ENCODE results near the gene TKFC.

Gene TKFC, protein sequence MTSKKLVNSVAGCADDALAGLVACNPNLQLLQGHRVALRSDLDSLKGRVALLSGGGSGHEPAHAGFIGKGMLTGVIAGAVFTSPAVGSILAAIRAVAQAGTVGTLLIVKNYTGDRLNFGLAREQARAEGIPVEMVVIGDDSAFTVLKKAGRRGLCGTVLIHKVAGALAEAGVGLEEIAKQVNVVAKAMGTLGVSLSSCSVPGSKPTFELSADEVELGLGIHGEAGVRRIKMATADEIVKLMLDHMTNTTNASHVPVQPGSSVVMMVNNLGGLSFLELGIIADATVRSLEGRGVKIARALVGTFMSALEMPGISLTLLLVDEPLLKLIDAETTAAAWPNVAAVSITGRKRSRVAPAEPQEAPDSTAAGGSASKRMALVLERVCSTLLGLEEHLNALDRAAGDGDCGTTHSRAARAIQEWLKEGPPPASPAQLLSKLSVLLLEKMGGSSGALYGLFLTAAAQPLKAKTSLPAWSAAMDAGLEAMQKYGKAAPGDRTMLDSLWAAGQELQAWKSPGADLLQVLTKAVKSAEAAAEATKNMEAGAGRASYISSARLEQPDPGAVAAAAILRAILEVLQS

DNA sequence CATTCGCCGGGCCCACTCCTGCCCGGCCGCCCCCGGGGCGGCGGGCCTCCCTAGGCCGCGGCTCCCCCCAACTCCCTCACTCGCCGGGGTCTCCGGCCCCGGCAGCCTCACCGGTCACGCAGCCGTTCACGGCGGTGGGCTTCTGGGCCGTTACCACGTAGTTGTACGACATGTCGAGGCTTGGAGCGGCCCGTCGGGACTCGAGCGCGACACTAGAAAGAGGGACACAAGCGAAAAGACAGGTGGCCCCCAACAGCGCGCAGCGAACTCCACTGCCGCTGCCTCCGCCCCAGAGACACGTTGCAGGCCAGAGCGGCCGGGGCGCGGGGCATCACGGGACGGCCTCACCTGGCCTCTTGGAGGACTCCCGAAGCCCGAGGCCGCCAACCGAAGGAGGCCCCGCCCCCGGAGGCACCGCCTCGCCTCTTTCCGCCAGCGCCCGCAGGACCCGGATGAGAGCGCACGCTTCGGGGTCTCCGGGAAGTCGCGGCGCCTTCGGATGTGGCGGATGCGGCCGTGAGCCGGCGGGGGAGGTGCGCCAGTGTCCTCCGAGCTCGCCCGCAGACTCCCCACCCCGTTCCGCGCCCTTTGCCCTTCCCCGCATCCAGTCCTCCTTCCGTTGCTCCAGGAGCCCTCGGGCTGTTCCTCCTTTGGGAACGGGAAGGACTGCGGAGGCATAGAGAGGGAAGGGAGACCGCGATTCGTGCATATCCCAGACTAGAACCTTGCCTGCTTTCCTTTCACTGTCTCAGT lies at the start of gene TKFC, which contains the start of gene DDB1:
Gene TKFC (plus strand): TSS at position 432 of the 753 bp plus-strand sequence. CDS start 1,501 bp downstream, outside the sequence.
Gene DDB1 (minus strand): TSS at position 309 of the 753 bp plus-strand sequence. CDS start 137 bp downstream, at position 172.
- peak; percentile 96 for DNase-seq

DNA sequence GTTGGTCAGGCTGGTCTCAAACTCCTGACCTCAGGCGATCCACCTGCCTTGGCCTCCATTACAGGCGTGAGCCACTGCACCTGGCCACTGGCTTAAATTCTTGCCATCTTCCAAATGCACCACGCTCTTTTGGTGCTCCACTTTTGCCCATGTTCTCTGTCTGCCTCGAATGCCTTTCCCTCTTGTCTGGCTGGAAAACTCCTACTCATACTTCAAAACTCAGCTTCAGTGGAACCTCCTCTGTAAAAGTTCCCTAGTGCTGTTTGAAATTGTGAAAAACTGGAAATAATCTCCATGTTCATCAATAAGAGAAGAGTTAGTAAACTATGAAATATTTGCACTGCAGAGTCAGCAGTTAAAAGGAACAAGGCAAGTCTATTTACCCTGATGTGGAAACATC lies 49.4 kb upstream of the TKFC start:
- no peak for DNase-seq

DNA sequence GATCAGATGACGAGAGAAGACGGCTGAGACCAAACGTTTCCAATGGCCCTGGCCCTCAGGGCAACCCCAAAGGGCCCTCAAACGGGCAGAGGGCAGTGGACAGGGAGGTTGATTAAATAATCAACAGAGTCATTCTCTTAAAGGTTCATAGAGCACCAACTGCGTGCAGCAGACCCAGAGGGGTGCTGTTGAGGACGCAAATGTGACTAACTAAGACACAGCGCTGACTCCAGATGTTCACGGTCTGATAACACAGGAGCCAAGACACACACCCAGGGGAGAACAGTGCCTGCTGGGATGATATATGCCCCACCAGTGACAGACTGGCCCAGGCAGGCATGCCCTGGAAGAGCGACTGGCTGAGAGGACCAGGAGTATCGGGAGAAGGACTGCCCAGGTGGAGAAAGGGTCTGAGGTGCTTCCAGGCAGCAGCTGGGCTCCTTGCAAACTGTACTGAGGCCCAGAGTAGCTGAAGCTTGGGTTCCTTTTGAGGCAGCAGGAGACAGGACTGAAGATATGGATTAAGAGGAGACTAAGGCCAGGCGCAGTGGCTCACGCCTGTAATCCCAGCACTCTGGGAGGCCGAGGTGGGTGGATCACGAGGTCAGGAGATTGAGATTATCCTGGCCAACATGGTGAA lies 45.6 kb upstream of the TKFC start:
- DNase-seq = no peak

DNA sequence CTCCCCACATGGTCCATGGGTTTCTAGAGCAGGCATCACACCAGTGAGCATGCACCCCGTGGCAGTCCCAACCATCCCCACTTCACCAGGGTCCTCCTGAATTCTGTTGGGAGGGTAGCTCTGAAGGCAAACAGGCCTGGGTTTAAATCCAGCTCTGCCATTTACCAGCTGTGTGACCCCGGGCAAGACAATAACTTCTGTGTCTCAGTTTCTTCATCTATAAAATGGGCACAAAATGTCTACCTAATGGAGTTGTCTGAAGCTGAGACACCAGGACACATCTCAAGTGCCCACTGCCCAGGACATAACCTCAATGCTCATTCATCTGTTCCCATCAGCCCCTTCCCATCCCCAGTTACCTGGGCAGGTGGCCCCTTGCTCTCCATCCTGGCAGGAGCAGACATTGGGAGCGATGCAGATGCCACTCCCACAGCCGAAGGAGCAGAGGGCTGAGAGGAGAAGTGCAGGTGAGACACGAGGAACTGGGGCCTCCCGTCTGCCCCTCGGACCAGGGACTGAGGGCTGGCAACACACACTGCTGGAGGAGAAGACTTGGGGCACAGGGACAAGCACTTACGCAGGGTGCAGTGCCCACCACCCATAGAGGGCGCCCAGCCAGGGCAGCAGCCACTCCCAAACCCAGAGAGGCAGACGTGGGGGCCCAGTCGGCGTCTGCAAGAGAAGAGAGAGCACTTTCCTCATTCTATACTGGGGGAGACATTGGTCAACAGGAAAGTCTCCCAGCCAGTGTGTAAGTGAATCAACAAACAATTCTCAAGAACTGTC lies 41.9 kb upstream of the TKFC start:
- no peak for DNase-seq

DNA sequence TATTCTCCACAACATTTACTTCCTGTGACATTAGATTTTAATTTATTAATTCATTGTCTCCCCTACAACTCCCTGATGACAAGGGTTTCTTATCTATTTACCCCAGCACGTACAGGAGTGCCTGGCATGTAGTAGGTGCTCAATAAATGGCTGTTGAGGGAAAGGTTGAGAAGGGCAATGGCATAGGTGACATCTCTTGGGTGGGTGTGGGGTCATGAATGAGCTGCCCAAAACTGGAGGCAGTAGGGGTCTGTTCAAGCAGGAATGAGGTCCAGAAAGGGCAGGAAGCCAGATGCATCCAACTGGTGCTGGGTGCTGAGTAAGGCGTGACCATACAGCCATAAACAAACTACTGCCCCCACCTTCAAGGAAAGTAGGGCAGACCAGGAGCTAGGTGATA lies 40.7 kb upstream of the TKFC start:
- DNase-seq = no peak

DNA sequence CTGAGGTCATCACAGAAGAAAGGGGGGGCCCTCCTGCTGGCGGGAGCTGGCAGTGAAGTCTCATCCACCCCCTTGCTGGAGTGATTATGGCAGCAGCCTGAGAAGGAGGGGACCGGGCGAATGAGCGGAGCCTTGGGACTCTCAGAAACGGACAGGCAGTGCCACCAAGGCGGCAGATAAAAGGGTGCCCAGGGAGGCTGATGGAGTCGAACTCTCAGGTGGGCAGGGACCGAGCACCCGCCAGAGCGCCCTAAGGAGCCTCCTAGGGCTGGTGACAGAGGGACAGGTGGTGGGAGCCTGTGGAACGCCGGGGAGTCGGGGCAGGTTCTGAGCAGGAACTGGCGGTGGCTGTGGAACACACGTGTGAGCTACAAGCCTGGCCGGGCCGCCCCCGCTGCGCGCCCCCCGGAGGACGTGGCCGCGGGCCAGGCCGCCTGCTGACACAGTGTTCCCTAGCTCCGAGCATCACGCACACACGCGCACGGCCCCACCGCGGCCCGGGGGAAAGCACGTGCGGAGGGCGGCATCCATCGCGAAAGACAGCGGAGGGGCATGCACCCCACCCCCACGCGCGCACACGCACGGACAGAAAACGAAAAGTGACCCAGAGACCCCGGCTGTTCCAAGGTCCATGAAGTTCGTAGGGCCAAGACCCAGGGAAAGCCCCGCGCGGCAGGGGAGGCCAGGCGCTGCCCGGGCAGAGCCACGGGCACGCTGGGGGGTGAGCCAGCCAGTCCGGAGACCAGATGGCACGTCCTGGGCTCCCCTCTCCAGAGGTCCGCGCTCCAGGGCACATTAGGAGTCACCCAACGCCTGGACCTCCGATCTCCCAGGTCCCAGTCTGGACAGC lies 38.9 kb upstream of the TKFC start:
- DNase-seq = no peak

DNA sequence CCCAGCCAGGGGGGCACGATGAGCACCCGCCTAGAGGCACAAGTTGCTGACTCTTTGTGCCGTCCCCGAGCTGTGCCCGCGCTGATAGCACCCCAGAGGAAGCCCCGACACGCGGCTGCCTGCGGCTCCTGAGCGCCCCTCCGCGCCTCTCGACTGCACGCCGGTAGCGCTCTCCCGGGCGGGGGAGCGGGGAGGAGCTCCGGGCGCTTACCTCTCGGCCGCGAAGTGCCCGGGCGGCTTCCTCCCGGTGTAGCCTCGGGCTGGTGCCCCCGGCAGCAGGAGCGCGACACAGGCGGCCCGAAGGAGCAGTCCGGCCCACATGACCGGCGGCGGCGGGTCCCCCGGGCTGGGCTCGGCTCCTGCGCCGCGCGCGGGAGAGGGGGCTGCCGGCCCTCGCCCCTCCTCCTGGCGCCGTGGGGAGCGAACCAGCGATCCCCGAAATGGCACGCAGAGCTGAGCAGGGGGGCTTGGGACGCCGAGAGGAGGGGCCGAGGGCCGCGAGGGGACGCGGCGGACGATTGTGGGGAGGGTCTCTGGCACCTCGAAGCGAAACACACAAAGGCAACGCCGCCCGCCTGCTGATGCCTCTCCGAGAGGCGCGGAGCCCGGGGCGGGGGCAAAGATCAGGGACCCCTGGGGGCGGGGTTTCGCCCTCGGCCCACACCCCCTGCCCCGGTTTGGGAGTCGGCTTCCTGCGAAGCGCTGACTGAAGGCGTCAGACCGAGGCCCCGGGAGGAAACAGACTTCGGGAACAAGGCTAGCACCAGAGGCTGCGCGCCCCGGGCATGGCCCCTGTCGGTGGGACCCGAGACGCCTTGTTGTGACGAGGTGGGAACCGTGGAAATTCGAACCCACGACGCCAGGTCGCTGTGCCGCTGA lies 38.1 kb upstream of the TKFC start, which contains the start of gene VWCE:
Gene VWCE (minus strand): TSS at position 600 of the 879 bp plus-strand sequence. CDS start 279 bp downstream, at position 321.
- DNase-seq = peak; percentile 51

DNA sequence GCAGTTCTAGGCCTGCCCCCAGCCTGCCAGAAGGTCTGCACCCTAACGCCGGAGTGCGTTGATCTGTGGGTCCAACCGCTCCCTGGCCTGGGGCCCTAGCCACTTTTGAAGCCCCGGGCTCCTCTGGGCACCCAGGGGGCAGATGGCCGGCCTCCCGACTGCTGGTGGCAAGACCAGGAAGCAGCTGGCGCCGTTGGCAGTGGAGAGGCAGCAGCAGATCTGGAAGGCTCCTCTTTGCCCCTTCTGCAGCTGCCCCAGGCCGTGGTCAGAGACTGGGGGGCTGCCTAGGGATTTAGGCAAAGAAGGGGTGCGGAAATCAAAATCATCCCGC lies 37.5 kb upstream of the TKFC start:
- no peak for DNase-seq

DNA sequence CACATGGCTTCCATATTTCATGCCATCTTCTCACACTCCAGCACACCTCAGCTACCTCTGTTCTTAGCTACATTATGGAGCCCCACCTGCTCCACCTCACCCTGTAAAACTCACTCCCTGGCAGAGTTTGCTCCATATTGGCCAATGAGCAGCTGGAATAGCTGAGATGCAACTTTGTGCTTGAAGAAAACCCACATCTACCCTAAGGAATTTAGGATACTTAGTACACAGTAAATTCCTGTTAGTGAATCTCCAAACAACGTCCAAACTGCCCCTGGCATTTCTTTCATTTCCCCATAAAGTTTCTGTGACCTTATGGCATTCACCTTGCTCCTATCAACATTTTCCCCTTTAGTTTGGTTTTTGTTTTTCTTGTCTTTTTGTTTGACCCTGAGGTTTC lies 35.7 kb upstream of the TKFC start:
- no peak for DNase-seq

DNA sequence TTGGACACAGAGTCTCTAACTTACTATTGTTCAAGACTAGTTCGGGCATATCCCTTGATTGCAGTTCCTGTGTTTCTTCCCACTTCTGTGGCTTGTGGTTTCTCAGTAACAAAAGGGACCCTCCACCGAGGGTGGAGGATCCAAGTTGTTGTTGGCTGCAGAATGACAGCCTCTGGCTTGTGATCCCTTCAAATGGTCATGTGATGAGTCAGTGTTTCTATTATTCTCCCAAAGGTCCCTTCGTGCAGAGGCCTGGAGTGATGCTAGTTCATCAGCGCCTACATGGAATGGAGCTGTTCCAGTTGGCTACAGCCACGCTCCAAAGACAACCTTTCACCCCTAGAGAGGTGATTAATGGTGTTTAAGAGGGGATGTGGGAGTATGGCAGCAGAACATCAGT lies 35.3 kb upstream of the TKFC start:
- DNase-seq = no peak

DNA sequence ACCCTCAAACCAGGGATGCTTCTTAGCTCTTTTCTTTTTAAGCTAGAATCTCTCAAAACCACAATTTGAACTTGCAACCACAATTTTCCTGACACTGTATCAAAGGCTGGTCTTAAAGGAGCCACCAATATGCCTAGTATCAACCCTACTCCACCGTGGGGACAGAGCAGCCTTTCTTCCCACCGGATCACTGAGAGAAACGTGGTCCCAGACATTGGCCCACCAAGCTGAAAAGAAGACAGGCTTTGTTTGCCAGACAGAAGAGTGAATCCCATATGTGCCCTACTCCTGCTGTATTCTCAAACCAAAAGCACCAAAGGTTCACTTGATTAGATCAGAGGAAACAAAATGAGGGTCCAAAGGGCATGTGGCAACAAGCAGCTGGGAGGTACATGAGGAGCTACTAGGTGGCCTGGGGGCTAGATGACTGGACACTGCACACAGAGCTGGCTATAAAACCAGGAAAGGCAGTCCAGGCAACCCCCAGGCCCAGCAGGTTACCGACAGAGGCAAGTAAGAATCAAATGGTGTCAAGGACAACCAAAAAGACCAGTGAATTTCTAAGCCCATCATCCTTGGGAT lies 34.3 kb upstream of the TKFC start:
- no peak for DNase-seq

DNA sequence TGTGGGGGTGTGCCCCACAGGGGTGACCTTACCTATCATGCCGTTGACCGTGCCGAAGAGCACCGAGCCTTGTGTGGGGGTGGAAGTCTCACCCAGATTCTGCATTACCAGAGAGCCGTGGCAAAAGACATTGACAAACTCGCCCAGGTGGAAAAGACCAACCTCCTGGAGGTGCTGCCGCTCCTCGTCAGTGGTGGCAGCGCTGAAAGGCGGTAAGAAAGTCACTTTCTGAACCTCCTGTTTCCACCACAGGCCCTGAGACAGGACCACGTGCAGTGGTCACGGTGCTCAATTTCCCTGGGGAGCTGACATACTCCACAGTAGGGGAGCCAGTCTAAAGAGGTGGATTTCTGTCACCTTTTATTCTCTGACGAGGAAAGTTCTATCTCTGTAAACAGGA lies 30.5 kb upstream of the TKFC start:
- no peak for DNase-seq

DNA sequence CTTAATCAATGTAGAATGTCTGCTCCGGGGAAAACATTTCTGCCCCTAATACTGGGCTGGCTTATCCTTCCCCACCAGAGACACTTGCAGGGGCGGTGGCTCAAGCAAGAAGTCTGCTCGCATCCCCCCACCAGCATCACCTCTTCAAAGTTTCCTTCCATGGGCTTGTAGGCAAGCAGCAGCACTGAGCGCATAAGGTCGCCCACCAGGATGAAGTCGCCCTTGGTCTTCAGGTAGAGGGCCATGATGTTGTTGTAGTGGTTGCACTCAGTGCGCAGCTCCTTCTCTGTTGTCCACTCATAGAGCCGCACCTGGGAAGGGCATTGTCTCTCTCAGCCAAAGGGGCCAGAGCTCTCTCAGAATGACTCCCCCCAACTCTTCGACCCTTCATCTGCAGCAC lies 29.3 kb upstream of the TKFC start:
- DNase-seq = no peak

DNA sequence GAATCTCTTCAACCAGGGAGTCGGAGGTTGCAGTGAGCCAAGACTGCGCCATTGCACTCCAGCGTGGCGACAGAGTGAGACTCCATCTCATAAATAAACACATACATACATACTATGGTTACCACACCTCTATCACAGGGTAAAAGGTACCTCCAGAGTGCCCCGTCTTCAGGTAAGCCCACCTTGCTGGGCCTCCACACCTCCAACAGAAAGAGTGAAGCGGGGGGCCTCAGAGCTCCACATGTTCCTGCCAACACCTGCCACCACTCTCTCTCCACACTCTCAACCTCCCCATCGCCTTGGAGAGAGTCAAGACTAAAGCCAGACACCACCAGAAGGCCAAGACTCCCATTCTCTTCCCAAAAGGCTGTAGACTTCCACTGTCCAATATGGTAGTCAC lies 27.6 kb upstream of the TKFC start:
- no peak for DNase-seq

DNA sequence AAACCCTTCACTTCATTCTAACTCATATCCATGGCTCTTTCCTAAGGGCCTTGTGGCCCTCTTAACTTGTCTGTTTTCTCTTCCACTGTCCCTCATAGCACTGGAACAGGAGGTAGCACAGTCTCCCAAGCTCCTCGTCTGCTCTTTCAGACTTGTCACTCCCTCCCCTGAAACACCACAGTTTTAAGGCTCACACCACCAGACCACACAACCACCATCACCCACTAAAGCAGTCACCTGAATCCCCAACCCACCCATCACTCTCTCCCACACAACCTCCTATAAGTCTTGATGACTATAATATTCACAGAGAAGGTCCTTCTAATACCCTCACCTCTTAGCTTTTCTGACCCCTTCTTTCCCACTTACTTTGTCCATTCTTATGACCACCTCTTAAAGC lies 26.8 kb upstream of the TKFC start:
- no peak for DNase-seq

DNA sequence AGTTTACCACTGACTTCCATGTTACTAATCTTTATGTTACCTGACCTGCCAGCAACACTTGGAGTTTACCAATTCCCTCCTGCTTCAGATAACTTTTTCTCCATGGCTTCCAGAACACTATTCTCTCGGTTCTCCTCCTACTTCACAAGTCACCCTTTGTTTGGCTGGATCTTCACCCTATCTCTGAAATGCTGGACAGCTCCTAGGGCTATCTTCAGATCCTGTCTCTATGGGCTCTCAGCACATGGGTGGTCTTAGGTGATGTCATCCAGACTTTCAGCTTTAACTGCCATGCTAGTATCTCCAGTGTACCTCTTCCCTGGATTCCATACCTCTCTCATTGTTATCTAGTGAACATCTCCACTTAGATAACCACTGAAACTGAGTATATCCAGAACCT lies 25.7 kb upstream of the TKFC start:
- DNase-seq = no peak

DNA sequence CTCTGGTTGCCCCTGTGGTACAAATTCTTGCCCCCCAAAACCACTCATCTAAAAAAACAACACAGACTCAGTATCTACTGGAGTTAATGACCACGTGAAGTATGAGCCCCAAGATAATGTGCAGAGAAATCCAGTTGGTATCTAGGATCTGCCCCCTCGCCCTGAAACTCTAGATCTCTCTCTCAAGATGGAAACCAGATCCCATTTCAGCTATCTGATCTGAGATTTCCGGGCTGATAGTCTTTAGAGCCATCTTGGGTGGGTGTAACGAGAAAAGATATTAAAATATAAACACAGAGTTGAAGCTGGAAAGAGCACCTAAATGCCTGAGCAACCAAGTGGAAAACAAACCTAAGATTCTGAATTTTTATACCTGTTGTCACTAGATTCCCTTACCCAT lies 23.9 kb upstream of the TKFC start:
- no peak for DNase-seq

DNA sequence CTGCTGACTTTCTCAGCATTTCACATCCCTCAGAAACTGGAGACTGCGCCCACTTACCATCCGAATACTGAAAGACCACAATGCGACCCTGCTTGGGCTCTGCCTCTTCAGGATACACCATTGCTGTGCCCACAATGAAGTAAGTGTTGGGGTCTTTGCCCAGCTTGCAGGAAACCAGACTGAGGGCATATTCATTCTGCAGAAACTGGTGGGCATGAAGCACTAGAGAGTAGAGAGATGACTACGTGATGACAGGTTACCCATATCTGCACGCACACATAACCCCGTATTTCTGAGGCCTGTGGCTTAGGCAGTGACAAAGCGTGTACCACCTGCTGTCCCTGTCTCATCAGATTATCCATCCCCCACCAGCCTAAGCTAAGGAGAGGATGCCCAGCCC lies 23.3 kb upstream of the TKFC start:
- no peak for DNase-seq

DNA sequence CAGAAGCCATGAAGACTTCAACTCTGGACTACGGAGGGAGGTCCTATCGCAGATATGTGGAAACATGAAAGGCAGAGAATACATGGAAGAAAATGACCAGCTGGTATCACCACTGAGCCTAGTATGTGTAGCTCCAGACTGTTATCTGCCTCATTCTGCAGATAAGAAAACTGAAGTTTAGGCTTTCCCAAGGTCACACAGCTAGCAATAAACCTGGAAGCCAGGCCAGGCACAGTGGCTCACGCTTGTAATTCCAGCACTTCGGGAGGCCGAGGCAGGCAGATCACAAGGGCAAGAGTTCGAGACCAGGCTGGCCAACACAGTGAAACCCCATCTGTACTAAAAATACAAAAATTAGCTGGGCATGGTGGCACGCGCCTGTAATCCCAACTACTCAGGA lies 22.3 kb upstream of the TKFC start:
- no peak for DNase-seq

DNA sequence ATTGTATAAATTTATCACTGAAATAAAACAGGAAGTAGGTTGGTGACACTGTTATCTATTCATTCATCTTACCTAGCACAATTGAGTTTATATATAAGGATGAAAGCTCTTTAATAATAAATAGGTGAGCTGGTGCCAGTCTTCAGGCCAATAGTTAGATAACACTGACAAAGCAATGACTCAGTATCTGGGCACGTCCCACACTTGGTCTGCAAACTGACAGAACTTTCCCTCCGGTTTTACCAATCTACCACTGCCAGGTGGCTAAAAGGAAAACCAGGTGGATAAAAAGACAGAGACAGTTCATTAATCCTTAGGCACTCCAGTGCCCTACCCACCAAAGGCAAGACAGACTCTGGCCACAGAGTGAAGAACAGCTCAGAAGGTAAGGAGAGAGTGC lies 17.8 kb upstream of the TKFC start:
- no peak for DNase-seq
